ENCODE measurements around the gene KIF26B.
"Not testable (repeated sequence)": the region's sequence is repeated elsewhere in the genome, so short reads cannot be mapped to it uniquely, and the experiment has no call there.

KIF26B gene

DNA sequence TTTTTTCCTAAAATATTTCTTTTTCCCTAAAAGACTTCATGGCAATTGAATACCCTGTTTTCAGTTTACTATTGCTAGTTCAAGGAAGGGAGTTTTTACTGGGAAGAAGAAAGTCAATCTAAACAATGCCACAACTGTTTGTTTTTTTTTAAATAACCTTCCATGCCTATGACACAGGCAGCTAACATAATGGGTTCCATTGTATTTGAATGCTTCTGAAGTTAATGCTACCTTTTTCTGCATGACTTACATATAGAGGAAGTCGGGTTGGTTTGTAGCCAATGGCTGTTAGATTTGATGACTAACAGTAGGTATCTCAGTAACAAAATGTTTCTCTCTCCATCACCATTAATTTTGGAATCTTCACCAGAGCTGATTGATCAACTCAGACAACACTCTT, 134.0 kb downstream of the KIF26B start:
- DNase-seq, result peak; percentile 19

DNA sequence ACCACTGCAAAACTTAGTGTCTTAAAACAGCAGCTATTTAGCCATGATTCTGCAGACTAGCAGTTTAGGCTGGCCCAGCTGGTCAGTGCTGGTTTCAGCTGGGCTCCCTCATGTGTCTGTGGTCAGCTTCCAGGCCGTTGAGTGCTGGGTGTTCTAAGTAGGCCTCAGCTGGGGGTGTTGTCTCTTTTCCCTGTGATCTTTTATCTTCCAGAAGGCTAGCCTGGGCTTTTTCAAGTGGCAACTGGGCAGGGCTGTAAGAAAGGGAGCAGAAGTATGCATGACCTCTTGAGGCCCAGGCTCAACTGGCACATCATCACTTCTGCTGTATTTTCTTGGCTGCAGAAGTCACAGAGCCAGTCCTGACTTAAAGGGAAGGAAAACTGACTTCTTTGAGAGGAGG, 136.1 kb downstream of the KIF26B start:
- DNase-seq, result no peak

DNA sequence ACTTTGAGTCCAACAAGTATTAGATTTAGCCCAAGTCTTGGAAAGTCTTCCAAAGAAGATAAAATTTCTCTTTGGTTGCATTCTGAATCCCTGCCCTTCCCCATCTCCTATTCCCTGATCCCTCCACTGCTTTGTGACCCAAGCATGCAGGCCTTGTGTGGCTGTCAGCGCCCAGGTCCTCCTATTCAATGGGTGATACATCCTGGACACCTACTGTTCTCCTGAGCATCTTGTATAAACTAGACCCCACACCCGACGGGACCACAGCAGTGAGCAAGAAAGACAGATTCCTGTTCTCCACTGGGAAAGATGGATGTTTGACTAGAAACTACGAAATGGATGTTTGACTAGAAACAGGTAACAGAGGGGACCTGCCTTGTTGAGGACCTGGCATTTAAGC, 136.6 kb downstream of the KIF26B start:
- DNase-seq, result no peak

DNA sequence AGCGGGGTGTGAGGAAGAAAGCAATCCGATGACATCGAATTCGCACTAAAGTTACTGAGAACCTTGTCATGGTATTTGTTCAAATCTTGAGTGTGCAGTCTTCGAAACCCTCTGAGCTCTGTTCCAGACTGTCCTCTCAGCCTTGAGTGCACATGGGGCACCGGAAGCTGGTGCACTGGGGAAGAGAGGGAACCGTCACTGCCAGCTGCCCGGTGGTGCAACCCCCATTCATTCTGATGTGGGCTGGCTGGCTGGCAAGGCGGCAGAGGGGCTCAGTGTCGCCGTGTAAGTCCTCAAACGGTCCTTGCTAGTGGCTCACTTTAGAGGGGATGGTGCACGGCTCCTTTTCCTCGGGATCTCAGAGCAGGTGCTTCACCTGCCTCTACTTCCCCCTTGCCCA, 137.4 kb downstream of the KIF26B start:
- no peak for DNase-seq

DNA sequence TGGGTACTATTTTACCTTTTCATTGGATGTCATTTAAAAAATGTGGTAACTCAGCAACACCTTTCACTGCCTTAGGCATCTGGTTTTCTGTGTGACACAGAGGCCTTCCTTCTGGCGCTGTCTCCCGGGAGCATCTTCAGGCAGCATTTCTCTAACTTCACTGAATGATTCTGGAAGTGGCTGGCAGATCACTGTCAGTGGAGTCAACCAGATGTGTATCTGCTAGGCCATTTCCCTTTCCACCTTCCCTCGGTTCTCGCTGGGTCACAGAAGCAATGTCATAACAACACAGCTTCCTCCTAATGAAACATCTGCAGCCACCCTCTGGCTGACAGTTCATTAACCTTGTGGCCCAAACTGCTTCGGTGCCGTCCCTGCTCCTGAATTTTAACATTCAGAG, 137.8 kb downstream of the KIF26B start:
- DNase-seq, result no peak

DNA sequence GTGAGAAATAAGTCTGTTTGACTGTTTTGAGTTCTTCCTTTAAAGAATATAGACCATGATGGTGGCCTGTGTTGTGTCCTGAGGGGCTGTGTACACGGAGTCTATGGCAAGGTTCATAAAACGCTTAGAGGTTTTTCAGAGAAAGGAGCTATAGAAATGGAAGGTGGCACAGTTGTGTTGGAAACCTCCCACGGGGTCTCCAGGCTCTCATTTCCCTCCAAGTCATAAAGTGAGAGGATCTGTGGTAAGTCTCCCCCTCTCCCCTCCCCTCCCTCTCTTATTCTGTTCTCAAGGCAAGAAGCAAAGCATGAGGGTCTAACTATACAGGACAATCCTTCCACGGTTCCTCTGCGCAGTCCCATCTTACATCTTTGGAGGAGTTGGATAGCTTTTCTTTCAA, 139.2 kb downstream of the KIF26B start:
- DNase-seq, result no peak

DNA sequence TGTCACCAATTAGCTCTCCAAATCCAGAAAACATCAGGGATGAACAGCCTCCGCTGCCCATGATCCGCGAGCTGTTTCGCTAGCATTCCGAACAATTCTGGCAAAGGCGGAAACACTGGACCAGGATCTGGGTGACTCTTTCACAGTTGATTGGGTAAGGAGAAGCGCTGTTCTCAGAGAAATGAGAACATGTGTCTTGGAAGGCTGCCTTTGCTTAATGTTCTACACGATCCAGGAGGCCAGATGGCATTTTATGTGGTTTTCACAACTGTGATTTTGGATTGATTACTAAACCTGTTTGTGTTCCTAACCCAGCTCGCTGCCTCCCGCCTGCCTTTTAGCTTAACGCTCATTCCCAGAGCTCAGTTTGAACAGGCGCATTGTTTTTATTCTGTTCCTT, 144.0 kb downstream of the KIF26B start:
- peak; percentile 90 for DNase-seq

DNA sequence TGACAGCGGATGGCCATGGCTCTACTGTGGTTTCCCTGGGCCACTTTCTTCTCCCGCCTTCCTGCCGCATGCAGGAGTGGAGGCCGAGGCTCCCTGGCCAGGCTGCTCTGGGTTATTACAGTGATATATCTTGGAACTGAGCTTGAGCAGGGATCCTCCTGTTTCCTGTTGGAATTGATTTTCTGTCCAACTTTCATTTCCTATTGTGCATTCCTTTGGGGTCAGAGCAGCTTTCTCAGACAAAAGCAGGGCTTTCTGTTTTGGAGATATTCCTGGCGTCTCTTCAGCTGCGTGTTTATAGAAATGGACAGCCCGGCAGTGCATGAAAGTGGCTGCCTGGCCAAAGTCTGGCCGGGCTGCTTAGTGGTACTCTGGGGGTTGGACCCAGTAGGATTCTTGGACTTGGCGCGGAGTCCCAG, 146.4 kb downstream of the KIF26B start:
- no peak for DNase-seq

DNA sequence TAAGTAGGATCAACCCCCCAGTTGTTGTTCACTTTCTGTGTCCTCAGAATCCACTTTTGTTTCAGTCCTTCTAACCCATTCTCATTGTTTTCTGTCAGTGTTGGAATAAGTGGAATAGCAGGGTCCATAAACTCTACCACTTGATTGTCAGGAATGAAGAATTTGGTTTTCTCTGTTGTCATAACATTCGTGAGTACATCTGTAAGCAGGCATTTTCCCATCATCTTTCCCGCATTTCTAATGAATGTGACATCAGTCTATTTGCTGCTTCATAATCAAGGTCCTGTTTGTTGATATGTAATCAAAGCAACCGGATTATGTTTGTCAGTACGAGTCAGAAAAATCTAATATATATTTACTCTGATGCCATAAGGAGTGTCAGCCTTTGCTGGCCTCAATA, 147.1 kb downstream of the KIF26B start:
- no peak for DNase-seq

DNA sequence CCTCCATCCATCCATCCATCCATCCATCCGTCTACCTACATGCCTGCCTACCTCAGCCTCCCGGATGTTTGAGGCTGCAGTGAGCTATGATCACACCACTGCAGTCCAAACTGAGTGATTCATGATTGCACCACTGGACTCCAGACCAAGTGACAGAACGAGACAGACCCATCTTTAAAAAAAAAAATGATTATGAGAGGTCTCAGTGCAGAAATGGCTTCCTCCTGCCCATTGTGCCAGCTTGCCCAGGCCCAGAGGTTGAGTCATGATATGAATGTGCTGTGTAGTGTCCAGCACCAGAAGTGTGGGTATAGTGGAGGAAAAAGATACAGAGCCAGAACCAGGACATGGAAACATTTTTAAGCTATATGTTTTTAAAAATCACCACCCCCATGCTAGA, 149.9 kb downstream of the KIF26B start:
- DNase-seq, result no peak

DNA sequence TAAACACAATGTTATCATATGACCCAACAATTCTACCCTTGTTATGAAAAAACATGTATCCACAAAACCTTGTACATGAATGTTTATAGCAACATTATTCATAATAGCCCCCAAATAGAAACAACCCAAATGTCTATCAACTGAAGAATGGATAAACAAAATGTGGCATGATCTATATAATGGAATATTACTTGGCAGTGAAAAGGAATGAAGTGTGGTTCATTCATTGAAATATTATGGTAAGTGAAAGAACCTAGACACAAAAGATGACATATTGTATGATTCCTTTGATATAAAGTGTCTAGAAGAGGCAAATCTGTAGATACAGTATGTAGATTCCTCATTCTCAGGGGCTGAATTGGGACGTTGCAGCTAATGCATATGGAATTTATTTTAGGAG, 151.2 kb downstream of the KIF26B start:
- DNase-seq, result no peak

DNA sequence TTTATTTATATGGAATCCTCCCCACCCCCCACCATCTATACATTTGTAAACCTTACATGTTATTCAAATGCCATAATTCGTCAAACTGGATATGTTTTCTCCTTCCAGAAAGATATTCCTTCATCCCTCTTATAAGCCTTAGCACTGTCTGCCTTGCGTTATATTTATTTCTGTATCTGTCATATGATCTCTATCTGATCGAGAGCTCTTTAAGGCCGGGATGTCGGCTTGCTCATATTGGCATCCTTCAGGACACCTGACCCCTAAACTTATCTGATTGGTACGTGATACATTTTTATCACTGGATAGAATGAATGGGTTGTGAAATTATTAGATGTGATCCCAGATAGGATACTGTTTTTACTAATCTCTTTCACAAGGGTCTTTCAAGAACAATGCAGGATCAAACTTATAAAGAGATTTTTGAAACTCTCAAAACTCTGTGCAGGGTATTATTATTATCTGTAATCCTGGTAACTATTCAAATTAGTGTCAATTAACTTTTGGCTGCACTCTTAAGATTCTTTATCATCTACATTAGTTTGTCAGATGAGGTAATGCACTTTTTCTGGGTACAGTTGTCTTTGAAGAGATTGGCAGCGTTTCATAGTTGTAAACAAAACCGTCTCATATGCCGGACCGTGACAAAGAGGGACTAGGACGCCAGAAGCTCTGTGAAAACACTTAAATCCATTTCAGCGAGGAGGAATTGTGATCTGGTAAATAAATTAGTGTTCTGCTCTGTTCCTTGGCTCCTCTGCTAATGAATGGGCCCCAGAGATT, 152.0 kb downstream of the KIF26B start:
- peak; percentile 59 for DNase-seq

DNA sequence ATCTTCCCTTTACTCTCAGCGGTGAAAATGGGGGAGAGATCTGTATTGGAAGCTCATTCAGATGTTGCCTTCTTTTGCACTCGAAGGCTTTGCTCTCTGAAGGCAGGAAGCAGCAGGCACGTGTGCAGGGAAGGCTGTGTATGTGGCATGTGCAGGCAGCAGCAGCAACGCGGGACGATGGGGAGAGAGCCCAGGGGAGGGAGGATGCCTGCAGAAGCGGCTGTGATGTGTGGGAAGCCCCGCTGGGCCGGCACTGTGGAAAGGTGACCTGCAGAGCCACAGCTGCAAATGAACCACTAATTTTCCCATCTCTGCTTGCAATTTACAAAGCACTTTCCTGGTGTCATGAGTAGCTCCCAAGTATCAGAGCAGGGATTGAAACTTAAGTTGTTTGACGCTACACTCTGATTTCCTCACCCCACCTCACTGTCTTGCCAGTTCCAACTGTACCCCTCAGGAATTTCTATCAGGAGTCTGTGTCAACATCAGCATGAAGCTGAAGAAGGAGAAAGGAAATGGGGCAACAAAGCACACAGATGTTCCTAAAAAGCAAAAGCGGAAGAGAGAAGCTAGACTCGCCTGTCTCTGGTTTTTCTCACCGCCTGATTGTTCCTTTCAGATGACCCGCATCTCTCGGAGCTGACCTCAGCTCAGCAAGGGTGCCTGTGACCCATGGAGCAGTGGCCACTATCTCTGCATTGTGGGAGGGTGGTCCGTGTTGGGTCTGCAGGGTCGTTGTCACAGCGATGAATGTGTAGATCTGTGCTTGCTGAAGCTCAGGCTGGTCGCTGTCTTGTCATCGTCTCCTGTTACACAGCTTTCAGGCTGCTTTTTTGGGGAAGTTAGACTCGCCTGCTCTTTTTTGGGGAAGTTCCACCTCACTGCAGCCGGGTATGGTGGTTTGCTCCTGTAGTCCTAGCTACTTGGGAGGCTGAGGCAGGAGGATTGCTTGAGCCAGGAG, 156.1 kb downstream of the KIF26B start:
- peak; percentile 92 for DNase-seq

DNA sequence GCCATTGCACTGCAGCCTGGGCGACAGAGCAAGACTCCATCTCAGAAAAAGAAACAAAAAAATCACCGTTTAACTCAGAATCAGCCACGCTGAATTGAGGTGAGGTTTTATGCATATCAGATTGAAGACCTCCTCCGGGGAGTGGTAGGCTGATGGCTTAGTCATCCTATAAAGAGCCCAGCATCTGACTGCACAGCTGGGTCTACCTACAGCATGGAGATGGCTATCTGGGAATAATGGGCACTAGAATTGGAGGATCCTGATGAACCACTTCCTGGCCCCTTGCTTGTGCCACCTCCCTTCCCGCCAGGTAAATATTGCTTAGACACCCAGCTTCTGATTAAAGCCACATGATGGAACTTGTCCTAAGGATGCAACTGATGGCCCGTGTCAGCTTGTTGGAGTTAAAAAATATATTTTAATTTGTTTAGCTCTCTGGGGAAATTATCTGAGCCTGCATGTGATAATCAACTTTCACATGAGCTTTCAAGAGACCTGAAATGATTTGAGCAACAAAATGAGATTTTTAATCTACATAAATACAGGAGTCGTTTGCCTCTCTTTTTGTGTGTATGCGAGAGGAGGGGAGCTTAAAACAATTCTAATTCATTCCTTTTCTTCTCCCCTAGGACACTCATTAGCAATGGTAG, 157.2 kb downstream of the KIF26B start:
- DNase-seq, result peak; percentile 46

DNA sequence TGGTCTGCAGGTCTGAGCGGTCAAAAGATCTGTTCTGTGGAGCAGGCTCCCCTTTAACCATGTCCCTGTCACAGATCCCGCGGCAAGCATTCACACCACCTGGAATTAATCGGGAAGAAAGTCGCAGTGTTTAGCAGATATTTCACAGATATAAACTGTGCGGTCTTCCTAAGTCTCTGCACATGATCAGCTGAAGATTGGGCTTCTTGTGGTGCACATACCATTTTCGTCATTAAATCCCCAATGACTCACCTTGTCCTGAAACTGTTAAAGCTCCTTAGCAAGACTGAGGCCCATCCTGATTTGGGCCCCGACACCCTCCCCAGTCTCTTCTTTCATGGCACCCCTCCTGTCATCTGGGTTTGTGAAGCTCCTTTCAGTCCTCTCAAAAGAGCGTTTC, 158.8 kb downstream of the KIF26B start:
- DNase-seq, result no peak

DNA sequence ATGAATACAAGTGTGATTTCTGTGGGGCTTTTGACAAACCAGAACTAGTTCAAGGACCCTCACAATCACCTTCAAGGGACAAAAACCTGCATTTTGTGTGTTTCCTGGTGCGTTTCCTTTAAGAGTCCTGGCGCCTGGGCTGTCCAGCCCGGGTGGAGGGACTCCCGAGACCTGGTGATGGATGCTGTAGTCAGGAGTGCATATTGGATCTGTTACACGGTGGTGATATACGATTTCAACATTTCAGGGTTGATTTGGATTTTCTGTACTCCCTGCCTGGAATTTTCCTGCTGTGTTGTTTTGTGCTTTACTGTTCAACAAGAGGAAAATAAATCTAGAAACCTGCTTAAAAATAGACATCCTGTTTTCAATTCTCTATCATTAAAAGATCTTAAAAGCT, 162.0 kb downstream of the KIF26B start:
- DNase-seq, result no peak

DNA sequence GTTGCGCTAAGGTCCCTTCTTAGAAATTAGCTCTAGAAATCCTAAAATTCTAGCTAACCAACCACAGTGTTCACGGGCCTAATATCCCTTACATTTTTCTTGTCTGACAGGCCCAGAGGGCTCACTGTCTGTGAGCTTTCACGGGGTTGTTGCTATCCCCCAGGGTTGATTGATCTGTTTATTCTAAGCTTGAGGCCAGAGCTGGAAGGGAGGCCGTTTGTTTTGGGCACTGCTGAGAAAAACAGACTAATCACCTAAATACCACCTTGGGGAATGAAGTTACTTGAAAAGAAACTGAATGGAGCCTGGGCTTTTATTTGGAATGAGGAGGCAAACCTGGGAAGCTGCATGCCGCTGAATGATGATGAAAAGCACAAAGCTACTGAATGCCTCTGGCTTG, 162.4 kb downstream of the KIF26B start:
- DNase-seq, result no peak

DNA sequence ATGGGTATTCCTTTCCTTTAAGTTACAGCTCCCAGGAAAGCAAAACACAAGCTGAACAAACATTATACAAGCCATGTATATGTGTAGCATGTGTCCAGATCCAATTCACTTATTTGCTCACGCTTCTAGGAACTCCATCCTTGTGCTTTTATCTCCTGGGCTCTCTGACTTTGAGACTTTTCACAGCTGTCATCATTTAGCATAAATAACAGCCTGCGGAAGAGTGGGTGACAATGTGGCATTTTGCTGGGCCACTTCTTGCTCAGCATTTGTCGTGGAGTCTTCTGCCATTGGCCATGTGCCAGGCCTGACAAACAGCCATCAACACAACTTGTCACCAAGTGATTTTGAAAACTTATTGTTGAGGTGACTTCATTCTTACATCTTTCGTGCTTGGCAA, 164.3 kb downstream of the KIF26B start:
- DNase-seq, result peak; percentile 31

DNA sequence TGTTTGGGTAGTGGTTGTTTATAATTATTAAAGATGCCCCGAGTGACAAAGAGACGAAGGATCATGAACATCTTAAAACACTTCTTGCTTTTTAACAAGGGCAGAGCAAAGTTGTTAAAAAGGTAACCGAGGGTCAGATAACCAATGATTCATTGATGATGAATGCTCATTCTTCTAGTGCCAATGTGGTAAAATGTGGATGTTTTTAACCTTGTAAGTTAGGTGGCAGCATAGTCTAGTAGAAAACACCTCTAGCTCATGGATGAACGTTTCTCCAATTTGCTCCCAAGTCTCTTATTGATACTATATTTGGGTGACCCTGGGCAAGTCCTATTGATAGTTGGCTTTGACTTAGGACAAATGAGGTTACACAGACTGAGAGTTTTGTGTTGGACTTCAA, 167.9 kb downstream of the KIF26B start:
- no peak for DNase-seq

DNA sequence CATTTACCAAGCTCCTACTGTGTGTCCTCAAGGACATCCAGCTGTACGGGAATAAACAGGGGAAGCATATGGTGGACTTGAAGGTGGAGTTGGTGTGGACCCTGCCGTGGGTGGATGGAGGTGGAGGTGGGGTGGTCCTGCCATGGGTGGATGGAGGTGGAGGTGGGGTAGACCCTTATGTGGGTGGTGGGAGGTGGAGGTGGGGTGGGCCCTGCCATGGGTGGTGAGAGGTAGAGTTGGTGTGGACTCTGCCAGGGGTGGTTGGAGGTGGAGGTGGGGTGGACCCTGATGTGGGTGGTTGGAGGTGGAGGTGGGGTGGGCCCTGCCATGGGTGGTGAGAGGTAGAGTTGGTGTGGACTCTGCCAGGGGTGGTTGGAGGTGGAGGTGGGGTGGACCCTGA, 169.0 kb downstream of the KIF26B start:
- not testable (repeated sequence) for DNase-seq

DNA sequence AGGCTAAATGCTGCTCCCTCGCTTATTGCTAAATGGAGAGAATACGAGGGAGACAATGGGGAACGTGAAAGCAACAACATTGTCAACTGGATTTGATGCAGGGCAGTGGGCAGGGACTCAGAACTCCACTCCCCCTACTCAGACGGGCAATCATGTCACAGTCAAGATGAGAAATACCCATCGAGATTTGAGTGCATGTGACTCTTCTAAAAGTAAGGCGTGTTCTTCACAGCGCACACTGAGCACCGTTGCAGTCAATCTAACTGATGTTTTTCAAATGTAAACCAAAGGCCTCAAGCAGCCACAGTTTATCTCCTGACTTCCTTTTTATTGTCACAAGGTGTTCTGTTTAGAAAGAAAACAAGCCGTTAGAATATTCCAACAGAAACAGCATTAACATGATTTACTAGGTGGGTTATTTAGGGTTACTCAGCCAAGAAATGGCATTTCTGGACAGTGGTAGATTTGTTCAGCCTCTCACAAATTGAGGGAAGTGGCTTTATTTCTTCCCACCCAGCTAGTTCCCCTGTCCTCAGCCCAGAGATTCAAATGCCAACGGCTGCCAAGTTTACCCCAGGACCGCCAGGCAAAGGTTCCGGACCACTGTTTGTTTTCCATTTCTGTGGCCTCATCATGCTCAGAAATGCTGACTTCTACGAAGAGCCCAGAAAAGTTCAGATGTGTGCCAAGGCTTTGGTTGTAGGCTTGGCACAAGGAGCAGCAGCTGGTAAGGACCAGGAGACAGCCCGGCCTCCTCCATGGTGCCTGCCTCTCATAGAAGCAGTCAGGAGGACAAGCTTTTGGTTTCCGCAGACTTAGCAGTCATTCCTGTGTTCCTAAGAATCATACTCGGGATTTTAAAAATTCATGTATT, 171.4 kb downstream of the KIF26B start:
- DNase-seq, result no peak

DNA sequence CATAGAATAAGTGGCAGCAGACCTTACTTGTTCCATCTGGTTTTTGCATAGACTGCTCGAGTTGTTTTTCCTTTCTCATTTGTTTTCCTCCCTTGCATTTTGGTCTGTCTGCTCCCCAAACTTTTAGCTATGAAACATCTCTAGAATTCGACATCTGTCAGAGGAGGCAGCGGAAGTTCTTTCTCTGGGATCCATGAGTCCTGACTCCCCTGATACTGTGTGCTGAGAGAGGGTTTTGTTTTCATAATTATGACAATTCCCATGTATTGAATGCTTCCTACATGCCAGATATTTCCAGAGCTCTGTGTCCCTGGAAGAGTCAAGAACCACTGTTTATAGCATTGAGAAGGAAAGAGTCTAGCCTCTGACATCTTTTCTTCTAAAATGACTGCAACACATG, 172.6 kb downstream of the KIF26B start:
- no peak for DNase-seq

DNA sequence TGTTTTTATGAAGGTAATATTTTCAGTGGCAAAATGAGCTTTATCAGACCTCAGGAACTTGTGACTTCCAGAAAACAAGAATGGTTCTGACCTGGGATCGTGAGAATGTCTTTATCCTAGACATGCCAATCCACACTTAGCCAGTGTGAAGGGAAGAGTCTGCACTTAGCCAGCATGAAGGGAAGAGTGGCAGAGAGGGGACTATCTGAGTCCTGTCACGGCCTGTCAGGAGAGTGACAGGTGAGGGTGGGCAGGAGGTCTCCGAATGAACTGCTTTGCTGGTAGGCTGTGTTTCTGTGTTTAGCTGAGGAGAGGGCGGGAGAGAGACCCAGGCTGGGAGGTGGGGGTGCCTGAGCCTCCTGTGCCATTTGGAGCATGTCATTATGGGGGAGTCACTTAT, 173.1 kb downstream of the KIF26B start:
- no peak for DNase-seq

All from NCI-H69 (cell line).